Measurements from ENCODE around the gene FAM98A.

The FAM98A gene

DNA sequence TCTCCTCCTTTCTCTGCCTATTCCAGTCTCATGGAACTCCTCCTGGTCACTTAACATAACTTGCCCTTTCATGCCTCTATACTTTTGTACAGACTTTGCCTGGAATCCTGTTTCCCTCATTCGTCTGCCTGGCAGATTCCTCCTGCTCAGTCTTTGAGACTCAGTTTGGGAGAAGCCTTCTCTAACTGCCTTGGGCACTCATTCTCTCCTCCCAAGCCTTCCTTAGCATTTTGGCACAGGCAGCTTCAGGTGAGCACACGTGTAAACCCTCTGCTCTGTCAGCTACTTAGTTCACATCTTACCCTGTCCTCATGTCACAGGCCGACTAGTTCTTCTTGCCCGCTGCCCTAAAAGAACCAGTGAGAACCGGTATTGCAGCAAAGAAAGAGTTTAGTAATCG lies 6.0 kb upstream of the FAM98A start (continued):
- TF ChIP-seq ZNF510 (tag by site-specific recombination; IDR thresholded peaks at IDR 0.05; ENCODE audit: insufficient replicate concordance) (no peak), KLF1 (tag by site-specific recombination; IDR thresholded peaks at IDR 0.05) (no peak), ZNF169 (tag by site-specific recombination; IDR thresholded peaks at IDR 0.05) (no peak), PRDM1 (tag by site-specific recombination; IDR thresholded peaks at IDR 0.05) (no peak), ZNF184 (tag by site-specific recombination; IDR thresholded peaks at IDR 0.05) (no peak), ZNF292 (tag by site-specific recombination; IDR thresholded peaks at IDR 0.05; ENCODE audit: borderline replicate concordance, low read depth) (no peak), ZNF157 (tag by site-specific recombination; IDR thresholded peaks at IDR 0.05) (no peak), BCL11A (tag by site-specific recombination; IDR thresholded peaks at IDR 0.05; ENCODE audit: low read depth) (no peak), ZFHX2 (tag by site-specific recombination; conservative IDR thresholded peaks at IDR 0.05) (no peak), KLF7 (tag by site-specific recombination; IDR thresholded peaks at IDR 0.05; ENCODE audit: borderline replicate concordance) (no peak), ZNF302 (tag by site-specific recombination; IDR thresholded peaks at IDR 0.05; ENCODE audit: low read depth) (no peak)
- TF ChIP-seq, protein P1, sequence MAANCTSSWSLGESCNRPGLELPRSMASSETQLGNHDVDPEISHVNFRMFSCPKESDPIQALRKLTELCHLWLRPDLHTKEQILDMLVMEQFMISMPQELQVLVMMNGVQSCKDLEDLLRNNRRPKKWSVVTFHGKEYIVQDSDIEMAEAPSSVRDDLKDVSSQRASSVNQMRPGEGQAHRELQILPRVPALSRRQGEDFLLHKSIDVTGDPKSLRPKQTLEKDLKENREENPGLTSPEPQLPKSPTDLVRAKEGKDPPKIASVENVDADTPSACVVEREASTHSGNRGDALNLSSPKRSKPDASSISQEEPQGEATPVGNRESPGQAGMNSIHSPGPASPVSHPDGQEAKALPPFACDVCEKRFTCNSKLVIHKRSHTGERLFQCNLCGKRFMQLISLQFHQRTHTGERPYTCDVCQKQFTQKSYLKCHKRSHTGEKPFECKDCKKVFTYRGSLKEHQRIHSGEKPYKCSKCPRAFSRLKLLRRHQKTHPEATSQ (tag by site-specific recombination; IDR thresholded peaks at IDR 0.05), result no peak
- TF ChIP-seq, protein P2, sequence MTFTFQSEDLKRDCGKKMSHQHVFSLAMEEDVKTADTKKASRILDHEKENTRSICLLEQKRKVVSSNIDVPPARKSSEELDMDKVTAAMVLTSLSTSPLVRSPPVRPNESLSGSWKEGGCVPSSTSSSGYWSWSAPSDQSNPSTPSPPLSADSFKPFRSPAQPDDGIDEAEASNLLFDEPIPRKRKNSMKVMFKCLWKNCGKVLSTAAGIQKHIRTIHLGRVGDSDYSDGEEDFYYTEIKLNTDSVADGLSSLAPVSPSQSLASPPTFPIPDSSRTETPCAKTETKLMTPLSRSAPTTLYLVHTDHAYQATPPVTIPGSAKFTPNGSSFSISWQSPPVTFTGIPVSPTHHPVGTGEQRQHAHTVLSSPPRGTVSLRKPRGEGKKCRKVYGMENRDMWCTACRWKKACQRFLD (tag by site-specific recombination; IDR thresholded peaks at IDR 0.05), result no peak
- TF ChIP-seq, protein P3, sequence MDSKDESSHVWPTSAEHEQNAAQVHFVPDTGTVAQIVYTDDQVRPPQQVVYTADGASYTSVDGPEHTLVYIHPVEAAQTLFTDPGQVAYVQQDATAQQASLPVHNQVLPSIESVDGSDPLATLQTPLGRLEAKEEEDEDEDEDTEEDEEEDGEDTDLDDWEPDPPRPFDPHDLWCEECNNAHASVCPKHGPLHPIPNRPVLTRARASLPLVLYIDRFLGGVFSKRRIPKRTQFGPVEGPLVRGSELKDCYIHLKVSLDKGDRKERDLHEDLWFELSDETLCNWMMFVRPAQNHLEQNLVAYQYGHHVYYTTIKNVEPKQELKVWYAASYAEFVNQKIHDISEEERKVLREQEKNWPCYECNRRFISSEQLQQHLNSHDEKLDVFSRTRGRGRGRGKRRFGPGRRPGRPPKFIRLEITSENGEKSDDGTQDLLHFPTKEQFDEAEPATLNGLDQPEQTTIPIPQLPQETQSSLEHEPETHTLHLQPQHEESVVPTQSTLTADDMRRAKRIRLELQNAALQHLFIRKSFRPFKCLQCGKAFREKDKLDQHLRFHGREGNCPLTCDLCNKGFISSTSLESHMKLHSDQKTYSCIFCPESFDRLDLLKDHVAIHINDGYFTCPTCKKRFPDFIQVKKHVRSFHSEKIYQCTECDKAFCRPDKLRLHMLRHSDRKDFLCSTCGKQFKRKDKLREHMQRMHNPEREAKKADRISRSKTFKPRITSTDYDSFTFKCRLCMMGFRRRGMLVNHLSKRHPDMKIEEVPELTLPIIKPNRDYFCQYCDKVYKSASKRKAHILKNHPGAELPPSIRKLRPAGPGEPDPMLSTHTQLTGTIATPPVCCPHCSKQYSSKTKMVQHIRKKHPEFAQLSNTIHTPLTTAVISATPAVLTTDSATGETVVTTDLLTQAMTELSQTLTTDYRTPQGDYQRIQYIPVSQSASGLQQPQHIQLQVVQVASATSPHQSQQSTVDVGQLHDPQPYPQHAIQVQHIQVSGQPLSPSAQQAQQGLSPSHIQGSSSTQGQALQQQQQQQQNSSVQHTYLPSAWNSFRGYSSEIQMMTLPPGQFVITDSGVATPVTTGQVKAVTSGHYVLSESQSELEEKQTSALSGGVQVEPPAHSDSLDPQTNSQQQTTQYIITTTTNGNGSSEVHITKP (tag by site-specific recombination; IDR thresholded peaks at IDR 0.05), result no peak

DNA sequence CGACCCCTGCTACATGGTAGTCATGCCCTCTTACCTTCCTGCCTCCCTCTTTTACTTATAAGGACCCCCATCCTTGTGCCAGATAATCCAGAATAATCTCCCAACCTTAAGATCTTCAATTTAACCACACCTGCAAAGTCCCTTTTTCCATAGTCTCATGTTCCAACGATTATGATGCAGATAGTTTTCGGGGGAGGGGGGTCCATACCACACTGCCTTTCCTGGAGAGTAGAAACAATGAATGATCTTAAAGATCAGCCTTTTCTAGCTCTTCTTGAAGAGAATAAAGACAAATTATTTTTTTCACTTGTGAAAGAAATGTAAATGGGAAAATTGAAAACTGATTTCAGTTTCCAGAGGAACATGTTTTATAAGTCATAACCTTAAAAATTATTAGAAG lies 4.3 kb upstream of the FAM98A start:
- Histone ChIP-seq H3K4me3 (ENCODE audit: low read depth, low read length) (no peak overlapping the region), H3K9me3 (ENCODE audit: control insufficient read depth, insufficient read depth, low read depth, low read length) (no peaks in the 10 kb centered on the region), H3K27ac (ENCODE audit: extremely low read depth, low read depth, low read length) (no peak overlapping the region), H3K4me1 (ENCODE audit: control insufficient read depth, insufficient read depth, low read length) (no peaks in the 10 kb centered on the region), H3K36me3 (ENCODE audit: control insufficient read depth in 2 of 2, insufficient read depth in 1 of 2, low read length in 2 of 2) (no peaks in the 10 kb centered on the region)
- TF ChIP-seq, protein P4, sequence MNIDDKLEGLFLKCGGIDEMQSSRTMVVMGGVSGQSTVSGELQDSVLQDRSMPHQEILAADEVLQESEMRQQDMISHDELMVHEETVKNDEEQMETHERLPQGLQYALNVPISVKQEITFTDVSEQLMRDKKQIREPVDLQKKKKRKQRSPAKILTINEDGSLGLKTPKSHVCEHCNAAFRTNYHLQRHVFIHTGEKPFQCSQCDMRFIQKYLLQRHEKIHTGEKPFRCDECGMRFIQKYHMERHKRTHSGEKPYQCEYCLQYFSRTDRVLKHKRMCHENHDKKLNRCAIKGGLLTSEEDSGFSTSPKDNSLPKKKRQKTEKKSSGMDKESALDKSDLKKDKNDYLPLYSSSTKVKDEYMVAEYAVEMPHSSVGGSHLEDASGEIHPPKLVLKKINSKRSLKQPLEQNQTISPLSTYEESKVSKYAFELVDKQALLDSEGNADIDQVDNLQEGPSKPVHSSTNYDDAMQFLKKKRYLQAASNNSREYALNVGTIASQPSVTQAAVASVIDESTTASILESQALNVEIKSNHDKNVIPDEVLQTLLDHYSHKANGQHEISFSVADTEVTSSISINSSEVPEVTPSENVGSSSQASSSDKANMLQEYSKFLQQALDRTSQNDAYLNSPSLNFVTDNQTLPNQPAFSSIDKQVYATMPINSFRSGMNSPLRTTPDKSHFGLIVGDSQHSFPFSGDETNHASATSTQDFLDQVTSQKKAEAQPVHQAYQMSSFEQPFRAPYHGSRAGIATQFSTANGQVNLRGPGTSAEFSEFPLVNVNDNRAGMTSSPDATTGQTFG (tag by site-specific recombination; IDR thresholded peaks at IDR 0.05; ENCODE audit: borderline replicate concordance), result no peak
- no peak for TF ChIP-seq HOXA7 (CRISPR knock-in tag; IDR thresholded peaks at IDR 0.05; ENCODE audit: borderline replicate concordance)
- TF ChIP-seq ZNF311 (tag by site-specific recombination; IDR thresholded peaks at IDR 0.05; ENCODE audit: borderline replicate concordance), result no peak
- TF ChIP-seq, protein P5, sequence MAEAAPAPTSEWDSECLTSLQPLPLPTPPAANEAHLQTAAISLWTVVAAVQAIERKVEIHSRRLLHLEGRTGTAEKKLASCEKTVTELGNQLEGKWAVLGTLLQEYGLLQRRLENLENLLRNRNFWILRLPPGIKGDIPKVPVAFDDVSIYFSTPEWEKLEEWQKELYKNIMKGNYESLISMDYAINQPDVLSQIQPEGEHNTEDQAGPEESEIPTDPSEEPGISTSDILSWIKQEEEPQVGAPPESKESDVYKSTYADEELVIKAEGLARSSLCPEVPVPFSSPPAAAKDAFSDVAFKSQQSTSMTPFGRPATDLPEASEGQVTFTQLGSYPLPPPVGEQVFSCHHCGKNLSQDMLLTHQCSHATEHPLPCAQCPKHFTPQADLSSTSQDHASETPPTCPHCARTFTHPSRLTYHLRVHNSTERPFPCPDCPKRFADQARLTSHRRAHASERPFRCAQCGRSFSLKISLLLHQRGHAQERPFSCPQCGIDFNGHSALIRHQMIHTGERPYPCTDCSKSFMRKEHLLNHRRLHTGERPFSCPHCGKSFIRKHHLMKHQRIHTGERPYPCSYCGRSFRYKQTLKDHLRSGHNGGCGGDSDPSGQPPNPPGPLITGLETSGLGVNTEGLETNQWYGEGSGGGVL (tag by site-specific recombination; IDR thresholded peaks at IDR 0.05), result no peak
- no peak for TF ChIP-seq ZNF624 (tag by site-specific recombination; IDR thresholded peaks at IDR 0.05)
- TF ChIP-seq GFI1B (tag by site-specific recombination; IDR thresholded peaks at IDR 0.05), result no peak
- no peak for TF ChIP-seq PRDM1 (tag by site-specific recombination; IDR thresholded peaks at IDR 0.05)
- TF ChIP-seq ZNF623 (tag by site-specific recombination; IDR thresholded peaks at IDR 0.05), result no peak
- no peak for TF ChIP-seq ZNF416 (tag by site-specific recombination; IDR thresholded peaks at IDR 0.05)
- POLR2A ChIA-PET, result no interaction called here
- CTCF ChIA-PET, result interaction anchor here (0.7 kb wide), 1 partner anchor 98 kb away, joined by 3 read pairs; no protein-coding TSS in a partner anchor
